HepG2 (cell line): Measurements from ENCODE around the gene EFNA2. TPM values are rescaled to one million over a fixed set of nuclear protein-coding genes. Genes with fewer than 3 reads are reported as not detected.

ENCODE experiments used
- EEA1 ChIP-seq: sonication (generic); formaldehyde crosslinking; IDR thresholded peaks from 2 replicates; pipeline ENCODE4 v1.5.1; 2020; ENCODE audit warnings: mild to moderate bottlenecking, missing genetic modification reagents, borderline replicate concordance
- MAFG ChIP-seq: sonication (generic); formaldehyde crosslinking; IDR thresholded peaks from 2 replicates; pipeline ENCODE4 v1.5.1; 2020; ENCODE audit warnings: mild to moderate bottlenecking, missing genetic modification reagents
- MED1 ChIP-seq: sonication (generic); formaldehyde crosslinking; IDR thresholded peaks from 2 replicates; pipeline ENCODE4 v1.4.0; 2020; ENCODE audit warnings: missing genetic modification reagents
- MIER3 ChIP-seq: IDR thresholded peaks from 2 replicates; pipeline ENCODE4 v1.6.1; 2016; ENCODE audit warnings: missing compliant biosample characterization, borderline replicate concordance
- NR2F6 ChIP-seq, 2 experiments: IDR thresholded peaks; 2 replicates each; pipeline ENCODE4 v1.6.1; 2016; ENCODE audit warnings: antibody characterized with exemption in 1 of 2, mild to moderate bottlenecking in 1 of 2
- STAT6 ChIP-seq: sonication (generic); formaldehyde crosslinking; IDR thresholded peaks from 2 replicates; pipeline ENCODE4 v1.4.0; 2020; ENCODE audit warnings: missing genetic modification reagents, mild to moderate bottlenecking, borderline replicate concordance
- ZBTB42 ChIP-seq: sonication (generic); formaldehyde crosslinking; IDR thresholded peaks from 2 replicates; pipeline ENCODE4 v1.5.0; 2020; ENCODE audit warnings: mild to moderate bottlenecking, missing genetic modification reagents
- ZNF205 ChIP-seq: IDR thresholded peaks from 2 replicates; pipeline ENCODE4 v1.6.1; 2018; ENCODE audit warnings: missing biosample characterization, missing genetic modification reagents
- ZNF619 ChIP-seq: sonication (generic); formaldehyde crosslinking; IDR thresholded peaks from 2 replicates; pipeline ENCODE4 v1.4.0; 2020; ENCODE audit warnings: mild to moderate bottlenecking, missing genetic modification reagents
- ZNF687 ChIP-seq: sonication (generic); formaldehyde crosslinking; IDR thresholded peaks from 2 replicates; pipeline ENCODE4 v1.5.1; 2020; ENCODE audit warnings: mild to moderate bottlenecking, missing genetic modification reagents, moderate library complexity
- ZNF720 ChIP-seq: sonication (generic); formaldehyde crosslinking; IDR thresholded peaks from 2 replicates; pipeline ENCODE4 v1.4.0; 2020; ENCODE audit warnings: missing genetic modification reagents
- polyA plus RNA-seq, 8 experiments: library from polyadenylated mRNA; depleted of rRNA in 3 of 8; stranded (reverse) in 7 of 8; unstranded in 1 of 8; fragments of >200 nt; fragmentation: Illumina TruSeq in 4 of 8; extraction: Trizol in 4 of 8; gene quantifications; 2 replicates each; pipeline versions ENCODE4 v1.2.1 to v1.2.3, GENCODE V29; 2011 to 2016; ENCODE audit warnings: low read depth in 4 of 8, missing spikeins in 1 of 8, mixed read lengths in 1 of 8; ENCODE audit not compliant: insufficient read depth in 1 of 8
- total RNA-seq, 5 experiments: library from RNA; depleted of rRNA; stranded (reverse); fragments of >200 nt; fragmentation: Illumina TruSeq; extraction: Trizol; gene quantifications; 2 replicates each; pipeline ENCODE4 v1.2.3, GENCODE V29; 2016; ENCODE audit warnings: low read depth in 1 of 5
- TF ChIP-seq, protein P1 (sequence below): sonication (generic); formaldehyde crosslinking; IDR thresholded peaks from 2 replicates; pipeline ENCODE4 v1.8.0; 2022; ENCODE audit warnings: mild to moderate bottlenecking, missing genetic modification reagents
- TF ChIP-seq, protein P2 (sequence below): sonication (generic); formaldehyde crosslinking; IDR thresholded peaks from 2 replicates; pipeline ENCODE4 v1.8.1; 2023; ENCODE audit warnings: mild to moderate bottlenecking, missing genetic modification reagents, borderline replicate concordance
- TF ChIP-seq, protein P3 (sequence below): sonication (generic); formaldehyde crosslinking; conservative IDR thresholded peaks from 2 replicates; pipeline ENCODE4 v1.8.0; 2022; ENCODE audit warnings: missing genetic modification reagents

The EFNA2 gene
- total and polyA plus RNA-seq, 2 of the 13 experiments (the other 11 are each of a cell fraction or from before 2014, with no cell fraction given) = 6.0 to 9.9 TPM

DNA sequence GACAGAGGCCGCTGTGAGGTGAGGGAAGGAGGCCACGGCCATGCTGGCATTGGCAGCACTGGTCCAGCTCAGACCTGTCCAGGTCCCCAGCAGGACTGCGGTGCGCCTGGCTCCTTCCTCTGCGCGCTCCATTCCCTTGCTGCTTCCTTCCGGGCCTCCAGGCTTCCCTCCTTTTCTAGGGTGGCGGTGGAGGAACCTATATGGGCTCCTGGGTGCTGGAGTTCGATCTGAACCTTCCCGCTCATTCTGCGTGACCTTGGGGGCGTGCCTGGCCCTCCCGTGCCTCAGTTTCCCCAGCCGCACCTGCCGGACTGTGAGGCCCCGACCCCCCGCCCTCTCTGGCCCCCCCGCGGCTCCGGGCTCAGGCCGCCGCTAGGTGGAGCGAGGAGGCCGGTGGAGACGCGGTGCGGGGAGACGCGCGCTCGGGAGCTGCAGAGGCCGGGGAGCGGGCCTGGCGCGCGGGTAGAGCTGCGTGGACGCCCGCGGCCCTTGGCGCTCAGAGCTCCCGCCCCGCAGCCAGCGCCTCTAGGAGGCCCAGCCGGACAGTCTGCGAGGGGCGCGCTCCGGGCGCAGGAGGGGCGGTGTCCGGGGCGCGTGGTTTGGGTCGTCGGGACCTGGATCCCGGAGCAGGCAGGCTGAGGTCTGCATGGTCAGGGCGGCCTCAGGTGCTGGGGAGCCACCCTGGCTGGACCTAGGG, 29.9 kb downstream of the EFNA2 start (continued):
- TF ChIP-seq ZNF687 (CRISPR knock-in tag) = peak; percentile 86
- TF ChIP-seq ZNF205 = no peak
- no peak for TF ChIP-seq STAT6 (CRISPR knock-in tag)
- TF ChIP-seq, protein P1, sequence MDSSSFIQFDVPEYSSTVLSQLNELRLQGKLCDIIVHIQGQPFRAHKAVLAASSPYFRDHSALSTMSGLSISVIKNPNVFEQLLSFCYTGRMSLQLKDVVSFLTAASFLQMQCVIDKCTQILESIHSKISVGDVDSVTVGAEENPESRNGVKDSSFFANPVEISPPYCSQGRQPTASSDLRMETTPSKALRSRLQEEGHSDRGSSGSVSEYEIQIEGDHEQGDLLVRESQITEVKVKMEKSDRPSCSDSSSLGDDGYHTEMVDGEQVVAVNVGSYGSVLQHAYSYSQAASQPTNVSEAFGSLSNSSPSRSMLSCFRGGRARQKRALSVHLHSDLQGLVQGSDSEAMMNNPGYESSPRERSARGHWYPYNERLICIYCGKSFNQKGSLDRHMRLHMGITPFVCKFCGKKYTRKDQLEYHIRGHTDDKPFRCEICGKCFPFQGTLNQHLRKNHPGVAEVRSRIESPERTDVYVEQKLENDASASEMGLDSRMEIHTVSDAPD (CRISPR knock-in tag) = no peak; the same call in 1 of the 2 replicates
- no peak for TF ChIP-seq EEA1 (CRISPR knock-in tag)
- no peak for TF ChIP-seq MAFG (CRISPR knock-in tag)
- TF ChIP-seq ZBTB42 (CRISPR knock-in tag) = no peak
- no peak for TF ChIP-seq MED1 (CRISPR knock-in tag)
- TF ChIP-seq ZNF720 (CRISPR knock-in tag) = no peak
- TF ChIP-seq, protein P2, sequence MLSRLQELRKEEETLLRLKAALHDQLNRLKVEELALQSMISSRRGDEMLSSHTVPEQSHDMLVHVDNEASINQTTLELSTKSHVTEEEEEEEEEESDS (CRISPR knock-in tag) = no peak
- no peak for TF ChIP-seq MIER3 (CRISPR knock-in tag)
- TF ChIP-seq, protein P3, sequence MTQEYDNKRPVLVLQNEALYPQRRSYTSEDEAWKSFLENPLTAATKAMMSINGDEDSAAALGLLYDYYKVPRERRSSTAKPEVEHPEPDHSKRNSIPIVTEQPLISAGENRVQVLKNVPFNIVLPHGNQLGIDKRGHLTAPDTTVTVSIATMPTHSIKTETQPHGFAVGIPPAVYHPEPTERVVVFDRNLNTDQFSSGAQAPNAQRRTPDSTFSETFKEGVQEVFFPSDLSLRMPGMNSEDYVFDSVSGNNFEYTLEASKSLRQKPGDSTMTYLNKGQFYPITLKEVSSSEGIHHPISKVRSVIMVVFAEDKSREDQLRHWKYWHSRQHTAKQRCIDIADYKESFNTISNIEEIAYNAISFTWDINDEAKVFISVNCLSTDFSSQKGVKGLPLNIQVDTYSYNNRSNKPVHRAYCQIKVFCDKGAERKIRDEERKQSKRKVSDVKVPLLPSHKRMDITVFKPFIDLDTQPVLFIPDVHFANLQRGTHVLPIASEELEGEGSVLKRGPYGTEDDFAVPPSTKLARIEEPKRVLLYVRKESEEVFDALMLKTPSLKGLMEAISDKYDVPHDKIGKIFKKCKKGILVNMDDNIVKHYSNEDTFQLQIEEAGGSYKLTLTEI (CRISPR knock-in tag) = no peak
- no peak for TF ChIP-seq NR2F6 (IDR thresholded peaks at IDR 0.05)
- TF ChIP-seq NR2F6 (CRISPR knock-in tag; IDR thresholded peaks at IDR 0.05) = no peak
- TF ChIP-seq ZNF619 (CRISPR knock-in tag) = no peak
